ENCODE measurements around the gene TTC32.

TTC32 gene

GRCh38 chr2:19848952-19849351, 52.8 kb downstream of the TTC32 start:
- no peak for DNase-seq (ENCODE audit: low spot score)
- no peak for TF ChIP-seq CTCF (IDR thresholded peaks at IDR 0.05; ENCODE audit: extremely low read depth, insufficient read depth, missing control alignments)

GRCh38 chr2:19848029-19848750, 53.6 kb downstream of the TTC32 start:
- no peak for DNase-seq (ENCODE audit: low spot score)
- no peak for TF ChIP-seq CTCF (IDR thresholded peaks at IDR 0.05; ENCODE audit: extremely low read depth, insufficient read depth, missing control alignments)
- in situ Hi-C loops (cut with MboI; ENCODE audit: low pct_unique_long_range_greater_than_20kb, low sequenced_read_pairs, unreplicated experiment), result no loop called here

More at GRCh38 chr2:19848952-19849351, 52.8 kb downstream of the TTC32 start:
- in situ Hi-C loops (cut with MboI; ENCODE audit: low pct_unique_long_range_greater_than_20kb, low sequenced_read_pairs, unreplicated experiment), result no loop called here

- in situ Hi-C loops (cut with MboI; ENCODE audit: low pct_unique_long_range_greater_than_20kb, low sequenced_read_pairs, unreplicated experiment), result no loop called here
- DNase-seq (ENCODE audit: low spot score), result no peak
- no peak for TF ChIP-seq CTCF (IDR thresholded peaks at IDR 0.05; ENCODE audit: extremely low read depth, insufficient read depth, missing control alignments)
Observed at GRCh38 chr2:19847486-19847885, 54.3 kb downstream of the TTC32 start.
